Measurements from ENCODE around the gene NCL. TPM values are rescaled to one million over a fixed set of nuclear protein-coding genes. Genes with fewer than 3 reads are reported as not detected.
"Not testable (repeated sequence)": the region's sequence is repeated elsewhere in the genome, so short reads cannot be mapped to it uniquely, and the experiment has no call there.

Gene NCL
- polyA plus RNA-seq, 1 donor: 593 TPM

DNA sequence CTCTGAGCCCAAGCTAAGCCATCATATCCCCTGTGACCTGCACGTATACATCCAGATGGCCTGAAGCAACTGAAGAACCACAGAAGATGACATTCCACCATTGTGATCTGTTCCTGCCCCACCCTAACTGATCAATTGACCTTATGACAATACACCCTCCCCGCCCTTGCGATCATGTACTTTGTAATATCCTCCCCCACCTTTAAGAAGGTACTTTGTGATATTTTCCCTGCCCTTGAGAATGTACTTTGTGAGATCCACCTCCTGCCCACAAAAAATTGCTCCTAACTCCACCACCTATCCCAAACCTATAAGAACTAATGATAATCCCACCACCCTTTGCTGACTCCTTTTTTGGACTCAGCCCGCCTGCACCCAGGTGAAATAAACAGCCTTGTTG, 33.8 kb downstream of the NCL start:
- not testable (repeated sequence) for DNase-seq (ENCODE audit: low read depth)

DNA sequence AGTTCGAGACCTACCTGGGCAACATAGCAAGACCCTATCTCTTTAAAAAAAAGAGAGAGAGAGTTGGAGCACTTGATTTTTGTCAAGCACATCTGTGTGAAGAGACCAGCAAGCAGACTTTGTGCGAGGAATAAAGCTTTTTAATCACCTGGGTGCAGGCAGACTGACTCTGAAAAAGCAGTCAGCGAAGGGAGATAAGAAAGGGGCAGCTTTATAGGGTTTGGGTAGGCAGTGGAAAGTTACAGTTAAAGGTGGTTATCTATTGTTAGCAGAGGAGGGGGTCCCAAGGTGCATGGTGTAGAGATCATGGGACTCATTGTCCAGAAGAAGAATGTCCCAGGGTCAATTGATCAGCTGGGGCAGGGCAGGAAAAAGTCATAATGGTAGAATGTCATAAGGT, 34.4 kb downstream of the NCL start:
- DNase-seq (ENCODE audit: low read depth): no peak

DNA sequence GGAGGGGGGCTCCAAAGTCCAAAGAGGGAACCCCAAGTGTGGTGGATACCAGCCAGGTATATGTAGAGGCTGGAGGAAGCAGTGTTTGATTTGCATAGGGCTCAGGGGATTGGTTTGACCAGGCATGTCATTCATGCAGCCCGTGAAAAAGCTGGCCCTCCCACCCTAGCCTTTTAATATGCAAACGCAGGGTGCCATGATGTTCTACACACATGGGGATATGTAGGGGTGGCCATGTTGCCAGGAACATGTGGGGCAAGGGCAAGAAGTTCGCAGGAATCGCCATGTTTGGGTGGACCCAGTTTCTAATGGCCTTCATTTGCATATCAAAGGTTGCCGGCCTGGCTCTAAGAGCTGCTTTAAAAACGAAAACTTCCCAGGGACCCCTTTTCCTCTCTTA, 35.1 kb downstream of the NCL start:
- DNase-seq (ENCODE audit: low read depth): no peak

DNA sequence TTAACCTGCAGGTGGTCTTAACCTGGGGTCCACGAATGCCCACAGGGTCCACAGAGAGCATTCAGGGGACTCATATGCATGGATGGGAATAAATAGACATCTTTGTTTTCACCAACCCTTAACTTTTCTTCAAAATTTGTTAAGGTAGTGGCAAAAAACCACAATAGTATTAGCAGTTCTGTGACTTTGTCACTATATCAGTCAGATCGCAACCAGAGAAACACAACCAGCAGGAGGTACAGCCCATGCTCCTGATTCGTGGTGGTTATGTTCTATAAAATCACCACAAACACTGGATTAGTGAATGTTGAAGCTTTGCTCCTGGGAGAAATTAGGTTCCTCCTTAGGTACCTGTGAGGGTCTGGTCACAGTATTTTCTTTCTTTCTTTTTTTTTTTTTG, 37.2 kb downstream of the NCL start:
- no peak for DNase-seq (ENCODE audit: low read depth)

DNA sequence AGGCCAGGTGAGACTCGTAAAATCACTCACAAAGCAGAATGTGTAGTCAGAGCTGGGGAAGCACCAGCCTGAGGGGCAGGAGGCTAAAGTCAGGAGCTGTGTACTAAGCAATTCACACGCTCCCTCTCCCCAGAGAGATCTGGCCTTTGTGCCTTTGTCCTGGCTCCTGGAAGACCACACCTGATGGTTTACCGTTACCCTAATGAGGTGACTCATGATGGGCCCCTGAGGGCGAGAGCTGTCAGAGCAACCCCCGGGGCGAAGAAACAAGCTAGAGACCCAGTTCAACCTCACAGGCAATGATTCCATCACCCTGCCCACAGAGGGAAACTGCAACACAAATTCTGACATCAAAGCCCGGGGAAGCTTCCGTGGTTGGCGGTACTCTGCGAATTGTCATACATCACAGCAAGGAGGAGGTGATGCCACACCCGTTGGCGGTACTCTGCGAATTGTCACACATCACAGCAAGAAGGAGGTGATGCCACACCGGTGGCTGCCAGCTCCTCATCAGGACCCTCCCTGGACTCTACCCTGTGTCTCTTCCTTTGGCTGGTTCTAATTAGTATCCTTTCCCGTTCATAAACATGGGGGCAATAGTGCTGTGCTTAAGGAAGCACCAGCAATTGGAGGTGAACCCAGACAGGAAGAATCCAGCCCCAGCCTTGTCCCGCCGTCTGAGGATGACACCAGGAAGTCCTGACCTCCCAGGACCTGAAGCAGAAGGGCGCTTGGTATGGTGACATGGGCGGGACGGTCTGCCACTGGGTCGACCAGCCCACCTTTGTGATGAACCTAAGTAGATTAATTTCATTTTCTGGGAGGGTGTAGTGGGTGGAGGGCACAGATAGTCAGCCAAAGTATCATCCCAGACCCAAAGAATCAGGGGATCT, 38.2 kb downstream of the NCL start:
- no peak for DNase-seq (ENCODE audit: low read depth)

DNA sequence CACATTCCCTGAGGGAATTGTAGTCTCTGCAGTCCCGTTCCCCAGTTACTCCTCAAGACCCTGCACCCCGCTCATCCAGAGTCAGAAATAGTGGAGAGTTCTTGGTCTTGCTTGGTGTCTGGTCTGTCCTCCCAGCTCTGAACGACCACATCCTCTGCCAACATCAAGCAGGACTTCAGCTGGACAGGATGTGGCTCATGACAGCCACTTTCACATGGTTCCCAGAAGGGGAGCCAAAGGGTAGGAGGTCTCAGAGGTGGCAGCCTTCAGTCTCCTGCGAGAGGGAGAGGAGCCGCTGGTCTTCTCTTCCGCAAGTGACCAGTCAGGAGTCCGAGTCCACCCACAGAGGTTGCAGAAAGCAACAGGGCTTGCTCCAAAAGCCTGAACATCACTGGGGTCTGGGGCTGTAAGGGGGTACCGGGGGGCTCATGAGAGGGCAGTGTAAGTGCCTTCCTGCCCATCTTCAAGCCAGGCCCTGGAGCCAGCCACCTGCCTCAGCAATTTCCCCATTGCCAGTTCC, 38.9 kb downstream of the NCL start:
- DNase-seq (ENCODE audit: low read depth): no peak

DNA sequence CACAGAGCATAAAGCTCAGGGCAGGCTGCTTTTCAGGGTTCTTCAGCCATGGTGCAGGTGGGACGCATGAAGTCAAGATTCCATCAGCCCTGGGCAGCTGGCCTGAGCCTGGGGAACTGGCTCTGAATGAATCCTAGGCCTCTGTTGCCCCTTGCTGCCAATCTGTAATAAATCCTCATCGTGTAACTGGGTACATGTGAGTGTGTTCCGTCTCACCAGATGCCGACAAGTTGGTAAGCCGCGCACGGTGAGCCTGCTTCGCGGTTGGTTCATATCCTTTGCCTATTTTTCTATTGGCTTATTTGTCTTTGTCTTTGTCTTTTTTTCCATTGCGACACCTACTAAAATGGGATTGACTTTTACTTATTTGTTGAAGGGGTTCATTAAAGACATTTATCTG, 41.1 kb downstream of the NCL start:
- no peak for DNase-seq (ENCODE audit: low read depth)

DNA sequence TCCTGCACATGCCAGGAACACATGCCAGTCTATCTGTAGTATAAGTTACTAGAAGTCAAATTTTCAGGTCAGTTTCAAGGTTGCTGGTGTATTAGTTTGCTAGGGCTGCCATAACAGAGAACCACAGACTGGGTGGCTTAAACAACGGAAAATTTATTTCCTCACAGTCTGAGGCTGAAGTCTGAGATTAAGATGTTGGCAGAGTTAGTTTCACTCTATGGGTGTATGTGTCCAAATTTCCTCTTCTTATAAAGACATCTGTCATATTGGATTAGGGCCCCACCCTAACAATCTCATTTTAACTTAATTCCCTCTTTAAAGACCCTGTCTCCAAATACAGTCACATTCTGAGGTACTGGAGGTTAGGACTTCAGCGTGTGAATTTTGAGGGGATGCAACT, 42.2 kb downstream of the NCL start:
- no peak for DNase-seq (ENCODE audit: low read depth)

DNA sequence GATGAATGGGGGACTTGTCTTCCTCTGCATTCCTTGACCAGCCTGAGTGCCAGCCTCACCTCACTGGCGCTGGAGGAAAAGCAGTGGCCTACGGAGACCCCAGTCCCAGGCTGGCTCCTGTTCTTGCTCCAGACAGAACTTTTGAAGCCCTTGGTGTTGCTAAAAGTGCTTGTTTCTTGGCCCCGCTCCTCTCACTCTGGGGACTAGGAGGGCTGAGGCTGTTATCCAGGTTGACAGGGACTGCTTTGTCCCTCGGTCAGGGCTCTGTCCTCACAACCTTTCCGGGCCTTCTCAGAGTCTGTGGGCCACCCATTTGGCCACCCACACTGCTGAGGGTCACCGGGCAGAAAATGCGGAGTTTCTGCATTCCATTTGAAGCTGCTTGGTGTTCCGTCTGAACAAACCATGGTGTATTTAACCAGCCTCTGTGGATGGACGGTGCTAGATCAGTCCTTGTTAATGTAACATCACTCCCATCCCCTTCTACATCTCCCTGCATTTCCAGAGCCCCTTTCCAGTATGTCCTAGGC, 43.2 kb downstream of the NCL start:
- no peak for DNase-seq (ENCODE audit: low read depth)

DNA sequence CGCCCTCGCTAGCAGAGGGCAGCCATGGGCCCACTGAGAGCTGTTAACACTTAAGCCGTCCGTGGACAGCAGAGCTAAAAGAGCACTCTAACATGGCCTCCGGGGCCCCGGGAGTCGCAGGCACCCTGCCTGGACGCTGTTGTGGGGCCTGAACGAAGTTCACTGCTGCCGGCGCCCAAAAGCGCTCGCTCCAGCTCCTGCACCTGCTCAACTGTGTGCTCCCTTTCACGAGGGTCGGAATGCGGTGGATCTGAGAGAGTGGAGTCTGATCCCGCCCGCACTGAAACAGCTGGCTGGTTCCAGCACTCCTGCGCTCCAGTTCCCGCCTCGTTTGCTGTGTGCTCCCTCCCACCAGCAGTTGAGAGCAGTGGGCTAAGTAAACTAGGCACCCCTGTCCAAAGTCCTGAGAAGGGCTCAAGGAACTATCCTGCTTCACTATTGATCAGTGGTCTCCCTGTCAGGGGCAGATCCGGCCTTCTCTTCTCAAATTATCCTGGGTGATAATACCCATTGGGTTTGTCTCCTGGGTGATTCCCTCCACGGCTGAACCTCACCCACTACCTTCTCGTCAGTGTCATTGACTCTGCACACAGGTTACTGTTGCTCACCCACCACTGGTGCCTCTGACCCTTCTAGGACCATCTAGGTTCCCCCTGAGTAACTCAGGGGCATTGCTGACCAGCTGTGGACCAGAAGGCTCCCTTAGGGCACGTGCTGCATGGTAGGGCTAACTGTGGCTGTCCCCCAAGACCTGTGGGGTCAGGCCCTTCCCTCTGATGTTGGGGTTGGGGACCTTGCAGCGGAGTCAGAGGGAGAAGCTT, 45.3 kb downstream of the NCL start:
- no peak for DNase-seq (ENCODE audit: low read depth)

DNA sequence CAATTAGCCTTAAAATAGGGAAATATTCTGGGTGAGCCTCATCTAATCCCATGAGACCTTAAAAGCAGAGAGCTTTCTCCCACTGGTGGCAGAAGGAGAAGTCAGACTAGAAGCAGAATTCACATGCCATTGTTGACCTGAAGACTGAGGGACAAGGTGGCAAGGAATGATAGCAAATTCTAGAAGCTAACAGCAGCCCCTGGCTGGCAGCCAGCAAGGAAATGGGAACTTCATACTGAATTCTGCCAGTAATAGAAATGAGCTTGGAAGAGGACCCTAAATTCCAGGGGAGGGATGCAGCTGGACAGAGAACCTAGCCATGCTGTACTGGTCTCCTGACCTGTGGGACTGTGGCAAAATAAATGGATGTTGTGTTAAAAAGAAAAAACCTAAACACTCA, 49.3 kb downstream of the NCL start:
- DNase-seq (ENCODE audit: low read depth): no peak

DNA sequence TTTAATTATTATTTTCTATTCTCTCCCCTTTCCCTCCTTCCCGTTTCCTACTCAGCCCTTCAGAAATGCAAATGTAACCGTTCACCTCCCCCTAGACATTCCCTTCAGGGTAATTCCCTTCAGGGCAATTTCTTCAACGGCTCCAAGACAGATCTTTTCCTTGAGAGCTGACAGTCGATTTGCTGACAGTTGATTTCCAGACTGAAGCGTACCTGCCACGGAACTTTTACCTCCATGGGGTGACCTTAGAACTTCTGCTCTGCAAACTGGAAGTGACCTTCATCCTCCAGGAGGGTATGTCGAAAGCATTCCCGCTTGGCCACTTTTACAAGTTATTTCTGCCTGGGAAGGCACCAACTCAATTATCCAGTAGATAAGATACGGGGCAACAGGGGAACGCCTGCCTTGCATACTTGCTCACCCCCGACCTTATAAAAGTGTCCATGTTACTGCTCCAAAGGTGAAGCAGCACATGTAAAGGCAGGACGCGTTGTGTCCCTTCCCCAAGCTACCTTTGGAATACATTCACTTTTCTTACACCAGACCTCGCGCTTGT, 50.3 kb downstream of the NCL start:
- no peak for DNase-seq (ENCODE audit: low read depth)

DNA sequence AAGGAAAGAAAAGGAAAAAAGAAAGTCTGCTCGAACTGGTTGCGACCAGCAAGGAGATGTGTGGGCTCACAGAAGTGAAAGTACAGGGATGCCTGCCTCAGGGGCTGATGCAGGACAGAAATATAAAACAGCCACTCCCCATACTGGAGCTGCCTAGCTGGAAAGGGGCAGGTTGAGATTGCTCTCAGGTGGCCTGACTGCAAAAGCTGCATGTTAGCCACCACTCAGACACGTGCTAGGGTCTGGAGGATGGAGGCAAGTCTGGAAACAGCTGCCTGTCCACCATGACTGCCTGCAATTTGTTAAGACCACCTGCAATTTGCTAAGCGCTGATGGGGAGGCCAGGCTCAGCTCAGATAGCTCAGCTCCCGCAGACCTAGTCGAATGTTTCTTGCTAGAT, 50.8 kb downstream of the NCL start:
- DNase-seq (ENCODE audit: low read depth): no peak

DNA sequence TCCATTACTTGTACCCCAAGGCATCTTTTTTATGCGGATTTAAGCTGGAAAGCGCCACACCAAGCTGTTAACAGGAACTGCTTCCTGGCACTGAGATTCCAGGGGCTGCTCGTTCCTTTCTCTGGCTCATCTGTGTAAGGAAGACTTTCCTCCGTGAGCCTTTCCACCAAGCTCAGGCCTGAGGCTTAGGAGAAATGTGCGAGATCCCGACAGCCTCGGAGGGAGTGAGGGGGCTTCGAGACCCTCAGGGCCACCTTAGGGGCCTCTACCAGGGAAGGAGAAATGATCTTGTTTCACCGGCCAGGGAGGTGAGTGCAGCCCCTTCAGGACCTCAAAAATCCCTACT, 51.7 kb downstream of the NCL start:
- DNase-seq (ENCODE audit: low read depth): no peak

DNA sequence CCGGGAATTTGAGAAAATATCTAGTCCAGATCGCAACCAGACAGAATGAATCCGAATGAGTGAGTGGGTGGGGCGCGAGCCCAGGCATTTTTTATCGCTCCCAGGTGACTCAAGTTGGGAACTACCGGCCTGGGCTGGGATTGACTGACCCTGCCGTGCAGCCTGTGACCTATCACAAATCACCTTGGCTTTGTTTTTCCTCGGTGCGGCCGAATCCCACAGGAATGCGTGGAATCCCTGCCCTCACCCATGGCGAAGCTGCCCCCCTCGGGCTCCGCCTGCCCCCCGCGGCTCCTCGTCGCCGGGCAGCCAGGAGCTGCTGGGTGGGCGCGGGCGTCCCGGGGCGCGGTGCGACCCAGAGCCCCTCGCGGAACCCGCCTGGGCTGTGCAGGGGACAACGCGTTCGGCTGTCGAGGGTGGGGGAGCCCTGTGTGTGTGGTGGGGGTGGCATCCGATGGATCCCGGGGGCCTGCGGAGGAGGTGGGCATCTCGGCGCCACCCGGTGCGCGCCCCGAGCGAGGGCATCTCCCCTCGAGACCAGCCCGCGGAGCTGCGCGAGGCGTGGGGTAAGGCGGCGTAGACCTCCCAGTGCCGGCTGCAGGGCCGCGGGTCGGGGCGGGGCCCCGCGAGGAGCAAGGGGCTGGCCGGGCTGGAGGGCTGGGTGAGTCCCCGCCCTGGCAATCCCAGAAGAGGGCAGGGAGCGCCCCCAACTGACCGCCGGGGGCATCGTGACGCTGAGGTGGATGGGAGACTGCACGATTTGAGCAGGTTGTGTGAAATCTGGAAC, 52.3 kb downstream of the NCL start:
- peak; percentile 31 for DNase-seq (ENCODE audit: low read depth)

DNA sequence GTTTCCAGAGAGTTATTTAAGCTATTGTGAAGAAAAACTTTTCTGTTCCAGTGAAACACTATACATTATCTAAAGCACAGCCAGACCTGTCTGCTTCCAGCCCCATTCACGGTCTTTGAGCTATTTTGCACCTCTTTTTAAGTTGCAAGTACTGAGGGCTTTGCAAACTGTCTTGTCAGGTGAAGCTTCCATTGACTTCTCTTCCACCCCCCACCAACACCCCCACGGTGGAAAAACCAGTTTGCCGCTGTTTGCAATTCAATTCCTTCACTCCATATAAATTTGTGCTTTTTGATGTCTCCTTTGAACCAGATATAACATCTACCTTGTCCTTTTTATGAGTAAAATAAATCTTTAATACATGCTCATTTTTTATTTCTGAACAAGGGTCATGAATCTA, 53.0 kb downstream of the NCL start:
- DNase-seq (ENCODE audit: low read depth): no peak

DNA sequence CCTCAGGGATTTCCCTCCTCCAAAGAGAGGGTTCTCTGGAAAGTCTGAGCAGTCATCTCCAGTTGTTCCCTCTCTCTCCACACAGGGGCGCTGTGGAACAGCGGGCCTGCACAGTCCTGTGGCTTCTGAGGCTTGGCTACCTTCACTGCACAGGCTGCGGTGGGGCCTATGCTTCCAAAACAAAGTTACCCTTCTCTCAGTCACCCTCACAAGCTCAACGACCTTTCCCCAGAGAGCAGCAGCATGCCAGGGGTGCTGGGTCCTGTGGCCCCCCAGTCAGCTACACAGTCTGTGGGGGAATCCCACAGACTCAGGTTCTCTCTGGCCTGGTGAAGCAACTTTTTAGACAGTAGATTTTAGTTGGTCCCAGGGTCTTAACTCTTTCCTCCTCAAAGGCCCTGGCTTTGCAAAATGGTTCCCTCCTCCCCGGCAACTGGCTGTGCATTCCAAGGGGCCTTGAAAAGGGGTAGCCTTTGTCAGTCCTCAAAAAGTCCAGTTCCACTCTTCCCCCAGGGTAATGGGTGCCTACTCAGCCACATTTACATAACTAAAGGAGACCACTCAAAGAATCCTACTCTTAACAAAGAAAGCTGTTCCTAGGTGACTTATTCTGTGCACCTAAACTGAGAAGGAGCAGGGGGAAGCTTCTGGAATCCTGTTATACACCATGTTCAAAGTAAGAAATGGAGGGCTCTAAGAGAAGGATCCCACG, 53.8 kb downstream of the NCL start:
- DNase-seq (ENCODE audit: low read depth): no peak

DNA sequence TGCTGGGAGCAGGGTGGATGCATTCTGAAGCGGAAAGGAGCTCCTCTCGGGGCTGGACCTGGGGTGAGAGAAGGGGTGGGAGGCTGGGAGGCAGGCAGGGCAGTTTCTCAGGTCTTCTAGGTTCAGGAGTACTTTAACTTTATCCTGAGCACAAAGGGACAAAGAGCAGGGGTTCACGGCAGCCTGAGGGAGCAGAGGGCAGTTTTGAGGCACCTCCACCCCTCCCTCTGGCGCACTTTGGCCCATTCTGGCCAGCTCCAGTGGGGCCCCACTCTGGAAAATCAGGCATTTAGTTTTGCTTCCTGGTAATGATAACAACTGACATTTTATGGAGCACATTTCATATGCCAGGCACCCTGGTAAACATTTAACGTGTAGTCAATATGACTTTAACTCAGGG, 54.5 kb downstream of the NCL start:
- DNase-seq (ENCODE audit: low read depth): no peak

DNA sequence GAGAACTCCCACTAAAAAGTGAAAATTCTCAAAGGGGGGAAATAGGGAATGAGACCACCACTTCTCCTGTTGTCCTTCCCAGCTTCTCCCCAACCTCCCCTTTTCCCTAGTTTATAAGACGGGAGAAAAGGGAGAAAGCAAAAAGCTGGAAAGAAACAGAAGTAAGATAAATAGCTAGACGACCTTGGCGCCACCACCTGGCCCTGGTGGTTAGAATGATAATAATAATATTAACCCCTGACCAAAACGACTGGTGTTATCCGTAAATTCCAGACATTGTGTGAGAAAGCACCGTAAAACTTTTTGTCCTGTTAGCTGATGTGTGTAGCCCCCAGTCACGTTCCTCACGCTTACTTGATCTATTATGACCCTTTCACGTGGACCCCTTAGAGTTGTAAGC, 56.0 kb downstream of the NCL start:
- not testable (repeated sequence) for DNase-seq (ENCODE audit: low read depth)

DNA sequence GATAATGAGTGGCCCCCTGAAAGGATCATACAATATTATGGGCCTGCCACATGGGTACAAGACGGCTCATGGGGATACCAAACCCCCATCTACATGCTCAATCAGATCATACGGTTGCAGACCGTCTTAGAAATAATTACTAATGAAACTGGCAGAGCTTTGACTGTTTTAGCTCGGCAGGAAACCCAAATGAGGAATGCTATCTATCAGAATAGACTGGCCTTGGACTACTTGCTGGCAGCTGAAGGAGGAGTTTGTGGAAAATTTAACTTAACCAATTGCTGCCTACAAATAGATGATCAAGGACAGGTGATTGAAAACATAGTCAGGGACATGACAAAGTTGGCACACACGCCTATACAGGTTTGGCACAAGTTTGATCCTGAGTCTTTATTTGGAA, 56.6 kb downstream of the NCL start:
- DNase-seq (ENCODE audit: low read depth): not testable (repeated sequence)
